Measurements from ENCODE around the gene ZNF543. TPM values are rescaled to one million over a fixed set of nuclear protein-coding genes. Genes with fewer than 3 reads are reported as not detected.
"Not testable (repeated sequence)": the region's sequence is repeated elsewhere in the genome, so short reads cannot be mapped to it uniquely, and the experiment has no call there.

The ZNF543 gene
- polyA plus RNA-seq (2011; rRNA removed) = 1.7 and 2.1 TPM in 2 replicates
- polyA minus RNA-seq (2011; rRNA and poly(A)+ RNA removed) = 4.6 and 5.6 TPM in 2 replicates

- peak; percentile 67 for DNase-seq (ENCODE audit: low read depth)
- peaks cover 10% of the 10 kb centered on the region for H3K27me3 ChIP-seq (ENCODE audit: control insufficient read depth, insufficient read depth, low read length)
- peaks cover 10% of the 10 kb centered on the region for H3K36me3 ChIP-seq (ENCODE audit: control insufficient read depth, insufficient read depth, low read length)
- peak within 1 kb of the TSS; percentile 89 for H3K4me3 ChIP-seq (ENCODE audit: low read depth, low read length)
- ChIA-PET POLR2A (interaction anchor here (0.6 kb wide), 1 partner anchor 17 kb away, joined by 6 read pairs; no protein-coding TSS in a partner anchor), CTCF (interaction anchor here (1.0 kb wide), 1 partner anchor 18 kb away, joined by 3 read pairs; no protein-coding TSS in a partner anchor)
- TF ChIP-seq CTCF (IDR thresholded peaks at IDR 0.05; ENCODE audit: insufficient read depth, low read depth, low read length) = no peak
Observed at GRCh38 chr19:57320180-57321084, at the start of gene ZNF543. ZNF543 (plus strand) TSS chr19:57320472; CDS start chr19:57320854, 382 bp downstream.

GRCh38 chr19:57271280-57271679 is 49.0 kb upstream of the ZNF543 start:
- H3K27me3 ChIP-seq (ENCODE audit: control insufficient read depth, insufficient read depth, low read length) = no peaks in the 10 kb centered on the region
- H3K4me3 ChIP-seq (ENCODE audit: low read depth, low read length) = no peak overlapping the region
- H3K36me3 ChIP-seq (ENCODE audit: control insufficient read depth, insufficient read depth, low read length) = peaks cover 4% of the 10 kb centered on the region; the same call in 1 of the 2 replicates
- POLR2A ChIA-PET = no interaction called here
- TF ChIP-seq CTCF (IDR thresholded peaks at IDR 0.05; ENCODE audit: insufficient read depth, low read depth, low read length) = no peak
- CTCF ChIA-PET = no interaction called here
- DNase-seq (ENCODE audit: low read depth) = no peak

- no peak overlapping the region for H3K4me3 ChIP-seq (ENCODE audit: low read depth, low read length)
- POLR2A ChIA-PET = no interaction called here
- peaks cover 3% of the 10 kb centered on the region; the same call in 1 of the 2 replicates for H3K36me3 ChIP-seq (ENCODE audit: control insufficient read depth, insufficient read depth, low read length)
- DNase-seq (ENCODE audit: low read depth) = no peak
- CTCF ChIA-PET = no interaction called here
- no peaks in the 10 kb centered on the region for H3K27me3 ChIP-seq (ENCODE audit: control insufficient read depth, insufficient read depth, low read length)
- no peak for TF ChIP-seq CTCF (IDR thresholded peaks at IDR 0.05; ENCODE audit: insufficient read depth, low read depth, low read length)
Observed at GRCh38 chr19:57273014-57273413, 47.3 kb upstream of the ZNF543 start.

DNA sequence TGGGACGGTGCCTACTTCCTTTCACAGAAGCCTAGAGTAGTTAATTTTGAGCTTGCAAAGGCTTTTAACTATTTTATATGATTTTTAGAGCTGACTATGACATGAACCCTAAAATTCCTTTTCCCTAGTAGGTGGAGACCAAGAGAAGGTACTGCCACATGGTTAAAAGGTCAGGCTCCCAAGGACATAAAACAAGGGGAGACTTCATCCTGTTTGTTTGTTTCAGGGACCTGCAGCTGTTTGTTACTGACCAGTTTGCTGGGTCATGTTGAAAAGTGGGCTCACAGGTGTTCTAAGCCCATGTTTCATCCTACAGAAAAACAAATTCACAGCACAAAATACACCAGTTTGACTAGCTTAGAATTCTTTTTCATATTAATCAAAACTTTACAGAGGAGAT is 43.8 kb upstream of the ZNF543 start:
- ChIA-PET POLR2A (no interaction called here), CTCF (no interaction called here)
- no peak for DNase-seq (ENCODE audit: low read depth)
- Histone ChIP-seq H3K36me3 (ENCODE audit: control insufficient read depth, insufficient read depth, low read length) (peaks cover 3% of the 10 kb centered on the region; the same call in 1 of the 2 replicates), H3K27me3 (ENCODE audit: control insufficient read depth, insufficient read depth, low read length) (no peaks in the 10 kb centered on the region), H3K4me3 (ENCODE audit: low read depth, low read length) (no peak overlapping the region)
- TF ChIP-seq CTCF (IDR thresholded peaks at IDR 0.05; ENCODE audit: insufficient read depth, low read depth, low read length) = no peak

GRCh38 chr19:57278481-57278880 is 41.8 kb upstream of the ZNF543 start:
- DNase-seq (ENCODE audit: low read depth) = peak; percentile 34
- H3K4me3 ChIP-seq (ENCODE audit: low read depth, low read length); H3K27me3 ChIP-seq (ENCODE audit: control insufficient read depth, insufficient read depth, low read length); H3K36me3 ChIP-seq (ENCODE audit: control insufficient read depth, insufficient read depth, low read length); CTCF ChIA-PET: not testable (repeated sequence)
- POLR2A ChIA-PET = interaction anchor here (0.6 kb wide), 1 partner anchor 9 kb away, joined by 3 read pairs; no protein-coding TSS in a partner anchor
